ENCODE data around the gene C3orf33.

DNA sequence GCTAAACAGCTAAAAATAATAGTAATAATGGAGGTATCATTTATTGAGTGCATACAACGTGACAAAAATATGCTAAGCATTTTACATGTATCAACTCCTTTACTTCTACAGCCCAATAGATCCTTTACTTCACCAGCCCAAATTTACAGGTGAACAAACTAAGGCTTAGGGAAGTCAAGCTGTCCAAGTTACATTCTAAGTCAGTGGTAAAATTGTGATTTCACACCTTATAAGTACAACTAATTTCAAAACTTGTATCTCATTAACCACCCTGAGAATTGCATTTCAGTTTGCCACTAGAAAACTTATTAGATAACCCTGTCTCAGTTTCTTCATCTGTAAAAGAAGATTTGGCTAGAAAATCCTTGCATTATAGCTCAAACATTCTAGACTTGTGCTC, 37.5 kb upstream of the C3orf33 start:
- TF ChIP-seq POLR2AphosphoS5 (IDR thresholded peaks at IDR 0.05) (no peak), CTCF (IDR thresholded peaks at IDR 0.05) (no peak)
